Limb (tissue), 2 donors: Measurements from ENCODE around the gene HEPACAM.

Source experiments
- DNase-seq, 2 donors: peaks; one replicate each; pipeline ENCODE4 v3.0.0-alpha.2; 2016; ENCODE audit errors: extremely low spot score in 2 of 2

HEPACAM gene

GRCh38 chr11:124870430-124870829 is 65.4 kb downstream of the HEPACAM start:
- DNase-seq, result no peak

- no peak for DNase-seq
Measured at GRCh38 chr11:124869856-124870387, 65.9 kb downstream of the HEPACAM start.

- no peak for DNase-seq
Measured at GRCh38 chr11:124869331-124869730, 66.5 kb downstream of the HEPACAM start.
